Omental fat pad (tissue), 4 donors: ENCODE measurements around the gene PDLIM5. TPM values are rescaled to one million over a fixed set of nuclear protein-coding genes. Genes with fewer than 3 reads are reported as not detected.

Source experiments
- ATAC-seq: fragments of 150-250 bp; one replicate; pipeline ENCODE4 v1.9.1; 2016; ENCODE audit warnings: mild to moderate bottlenecking, moderate library complexity; ENCODE audit not compliant: low FRiP score
- DNase-seq: peaks from one replicate; pipeline ENCODE4 v3.0.0-alpha.2; 2019; ENCODE audit warnings: low spot score
- total RNA-seq, 4 donors: library from RNA; depleted of rRNA; stranded (reverse); fragments of >200 nt; gene quantifications; one replicate each; pipeline ENCODE4 v1.1.0, GENCODE V29; 2016
- TF ChIP-seq, protein P1 (sequence below), 3 donors: fragments of 450-650 bp; IDR thresholded peaks; one replicate each; pipeline ENCODE4 v1.5.1; 2016 to 2017; ENCODE audit warnings: antibody characterized with exemption in 3 of 3, mild to moderate bottlenecking in 3 of 3, moderate library complexity in 2 of 3

PDLIM5 gene
- total RNA-seq, 4 donors from 2014 or later: 119 to 168 (median 146) TPM

- DNase-seq (no peak), ATAC-seq (no peak)
- TF ChIP-seq, protein P1, sequence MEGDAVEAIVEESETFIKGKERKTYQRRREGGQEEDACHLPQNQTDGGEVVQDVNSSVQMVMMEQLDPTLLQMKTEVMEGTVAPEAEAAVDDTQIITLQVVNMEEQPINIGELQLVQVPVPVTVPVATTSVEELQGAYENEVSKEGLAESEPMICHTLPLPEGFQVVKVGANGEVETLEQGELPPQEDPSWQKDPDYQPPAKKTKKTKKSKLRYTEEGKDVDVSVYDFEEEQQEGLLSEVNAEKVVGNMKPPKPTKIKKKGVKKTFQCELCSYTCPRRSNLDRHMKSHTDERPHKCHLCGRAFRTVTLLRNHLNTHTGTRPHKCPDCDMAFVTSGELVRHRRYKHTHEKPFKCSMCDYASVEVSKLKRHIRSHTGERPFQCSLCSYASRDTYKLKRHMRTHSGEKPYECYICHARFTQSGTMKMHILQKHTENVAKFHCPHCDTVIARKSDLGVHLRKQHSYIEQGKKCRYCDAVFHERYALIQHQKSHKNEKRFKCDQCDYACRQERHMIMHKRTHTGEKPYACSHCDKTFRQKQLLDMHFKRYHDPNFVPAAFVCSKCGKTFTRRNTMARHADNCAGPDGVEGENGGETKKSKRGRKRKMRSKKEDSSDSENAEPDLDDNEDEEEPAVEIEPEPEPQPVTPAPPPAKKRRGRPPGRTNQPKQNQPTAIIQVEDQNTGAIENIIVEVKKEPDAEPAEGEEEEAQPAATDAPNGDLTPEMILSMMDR (IDR thresholded peaks at IDR 0.05): no peak
These were observed 120.0 kb downstream of the PDLIM5 start for GRCh38 chr4:94571715-94572114.

- DNase-seq (no peak), ATAC-seq (no peak)
- TF ChIP-seq, protein P1 (IDR thresholded peaks at IDR 0.05): no peak
These were observed 122.3 kb downstream of the PDLIM5 start for GRCh38 chr4:94574050-94574449.

- DNase-seq: no peak
- ATAC-seq: no peak
- TF ChIP-seq, protein P1 (IDR thresholded peaks at IDR 0.05): no peak
These were observed 122.9 kb downstream of the PDLIM5 start for GRCh38 chr4:94574616-94575015.

DNA sequence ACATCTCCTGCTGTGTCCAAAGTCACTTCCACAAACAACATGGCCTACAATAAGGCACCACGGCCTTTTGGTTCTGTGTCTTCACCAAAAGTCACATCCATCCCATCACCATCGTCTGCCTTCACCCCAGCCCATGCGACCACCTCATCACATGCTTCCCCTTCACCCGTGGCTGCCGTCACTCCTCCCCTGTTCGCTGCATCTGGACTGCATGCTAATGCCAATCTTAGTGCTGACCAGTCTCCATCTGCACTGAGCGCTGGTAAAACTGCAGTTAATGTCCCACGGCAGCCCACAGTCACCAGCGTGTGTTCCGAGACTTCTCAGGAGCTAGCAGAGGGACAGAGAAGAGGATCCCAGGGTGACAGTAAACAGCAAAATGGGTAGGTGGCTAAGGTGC, 123.9 kb downstream of the PDLIM5 start:
- ATAC-seq (no peak), DNase-seq (no peak)
- TF ChIP-seq, protein P1 (IDR thresholded peaks at IDR 0.05): no peak

DNA sequence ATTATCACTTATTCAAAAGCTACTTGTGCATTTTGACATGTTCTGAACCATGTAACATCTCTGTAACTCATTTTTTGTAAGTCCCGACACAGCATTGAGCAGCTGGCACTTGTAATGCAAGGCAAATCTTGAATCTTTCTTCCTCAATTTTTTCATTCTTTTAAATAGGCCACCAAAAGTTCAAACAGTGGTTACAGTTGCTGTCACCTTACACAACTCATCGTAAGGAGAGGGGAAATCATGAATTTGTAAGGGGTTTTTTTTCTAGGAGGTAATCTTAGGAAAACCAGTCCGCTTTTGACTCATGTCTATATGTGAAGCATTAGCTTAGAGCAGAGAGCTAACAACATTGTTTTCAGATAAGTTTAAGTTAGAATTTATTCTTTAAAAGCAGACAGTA, 124.5 kb downstream of the PDLIM5 start:
- no peak for ATAC-seq
- TF ChIP-seq, protein P1 (IDR thresholded peaks at IDR 0.05): no peak
- no peak for DNase-seq

- ATAC-seq (peak; percentile 46), DNase-seq (no peak)
- TF ChIP-seq, protein P1 (IDR thresholded peaks at IDR 0.05): no peak
These were observed 125.4 kb downstream of the PDLIM5 start for GRCh38 chr4:94577136-94577535.

DNA sequence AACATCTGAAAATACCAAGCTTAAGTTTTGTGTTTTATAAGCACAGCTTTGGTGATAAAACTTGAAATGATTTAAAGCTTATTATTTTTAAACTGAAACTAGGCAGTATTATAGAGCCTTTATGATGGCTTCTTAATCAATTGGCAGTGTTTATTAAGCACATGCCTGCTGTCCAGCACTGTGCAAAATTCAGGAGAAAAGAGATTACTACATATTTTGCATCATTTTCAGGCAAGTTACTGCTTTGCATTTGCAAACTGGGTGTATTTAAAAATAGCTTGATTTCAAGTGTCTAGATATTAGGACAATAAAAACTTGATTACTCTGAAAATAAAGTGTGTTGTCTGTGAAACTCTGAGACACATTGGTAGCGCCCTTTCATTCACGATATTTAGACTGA, 126.5 kb downstream of the PDLIM5 start:
- TF ChIP-seq, protein P1 (IDR thresholded peaks at IDR 0.05): no peak
- no peak for ATAC-seq
- no peak for DNase-seq
